Heart left ventricle (tissue), 13 donors: ENCODE results near the gene FAM228B.

Source experiments
- POLR2A ChIP-seq, 2 donors: fragments of 450-650 bp; IDR thresholded peaks; one replicate each; pipeline ENCODE4 v1.6.1; 2017; ENCODE audit warnings: antibody characterized with exemption in 2 of 2, mild to moderate bottlenecking in 2 of 2, moderate library complexity in 2 of 2
- TF ChIP-seq, protein P1 (sequence below), 12 donors: fragments of 200-600 bp; sonication (generic) in 4 of 12; IDR thresholded peaks; one replicate each; pipeline versions ENCODE4 v1.5.0 to v1.8.0; 2018 to 2022; ENCODE audit warnings: antibody characterized with exemption in 12 of 12, mild to moderate bottlenecking in 5 of 12
- donor health status: ischemic (EF 13 %, LVEDD 7.1; RV severe dilation, severe dysfunction).
- donor health status: DM: no; HTN: yes; CAD: no.
- donor health status: DM: no; HTN: no; CAD: no.
- donor health status: ischemic (EF 25% LVEDD 6.9; RV normal size, moderate dysfunction).
- donor health status: ischemic (EF 25% LVEDD 5.7; RV mildly dilated, moderate dysfunction).
- donor health status: ischemic (EF 35%, LVEDD 5.7; RV mildly dilated, moderate dysfunction).
- donor health status: nonischemic (EF 11% LVEDD 7.7; RV severe dilation, severe dysfunction).
- donor health status: DM: yes; HTN: yes; CAD: no.
- donor health status: PGD.
- donor health status: ischemic (EF 29% LVEDD 5.4; RV normal size, mild dysfunction).
- donor health status: nonischemic (EF 23%, LVEDD 6.1; RV moderate dilation, normal function).

GRCh38 chr2:24175631-24176187 lies 52.4 kb downstream of the FAM228B start:
- TF ChIP-seq POLR2A (IDR thresholded peaks at IDR 0.05), result no peak
- TF ChIP-seq, protein P1, sequence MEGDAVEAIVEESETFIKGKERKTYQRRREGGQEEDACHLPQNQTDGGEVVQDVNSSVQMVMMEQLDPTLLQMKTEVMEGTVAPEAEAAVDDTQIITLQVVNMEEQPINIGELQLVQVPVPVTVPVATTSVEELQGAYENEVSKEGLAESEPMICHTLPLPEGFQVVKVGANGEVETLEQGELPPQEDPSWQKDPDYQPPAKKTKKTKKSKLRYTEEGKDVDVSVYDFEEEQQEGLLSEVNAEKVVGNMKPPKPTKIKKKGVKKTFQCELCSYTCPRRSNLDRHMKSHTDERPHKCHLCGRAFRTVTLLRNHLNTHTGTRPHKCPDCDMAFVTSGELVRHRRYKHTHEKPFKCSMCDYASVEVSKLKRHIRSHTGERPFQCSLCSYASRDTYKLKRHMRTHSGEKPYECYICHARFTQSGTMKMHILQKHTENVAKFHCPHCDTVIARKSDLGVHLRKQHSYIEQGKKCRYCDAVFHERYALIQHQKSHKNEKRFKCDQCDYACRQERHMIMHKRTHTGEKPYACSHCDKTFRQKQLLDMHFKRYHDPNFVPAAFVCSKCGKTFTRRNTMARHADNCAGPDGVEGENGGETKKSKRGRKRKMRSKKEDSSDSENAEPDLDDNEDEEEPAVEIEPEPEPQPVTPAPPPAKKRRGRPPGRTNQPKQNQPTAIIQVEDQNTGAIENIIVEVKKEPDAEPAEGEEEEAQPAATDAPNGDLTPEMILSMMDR (IDR thresholded peaks at IDR 0.05), result no peak
